GM23338 (cell line): ENCODE measurements around the gene WWP2. TPM values are rescaled to one million over a fixed set of nuclear protein-coding genes. Genes with fewer than 3 reads are reported as not detected.
A peak's percentile ranks its signal among the peaks of the same experiment; 100 is the strongest.

Experiments used
- ATAC-seq: fragments of 200-7000 bp; cut with Tn5 transposase; 3 replicates; pipeline ENCODE4 v1.9.1; 2020
- DNase-seq: peaks from one replicate; pipeline ENCODE4 v3.0.0-alpha.2; 2015; ENCODE audit warnings: low spot score
- H2AFZ ChIP-seq: fragments of 200-600 bp; sonication (generic); 2 replicates; pipeline ENCODE4 v1.8.0; 2016; ENCODE audit warnings: antibody characterized with exemption, mild to moderate bottlenecking, moderate library complexity
- H3F3A ChIP-seq: fragments of 200-600 bp; sonication (generic); replicated peaks from 2 replicates; pipeline ENCODE4 v1.8.0; 2017; ENCODE audit warnings: antibody characterized with exemption, mixed run types, low read depth
- H3K27ac ChIP-seq: fragments of 200-600 bp; sonication (generic); 2 replicates; pipeline ENCODE4 v1.6.1; 2016; ENCODE audit warnings: low read depth
- H3K27me3 ChIP-seq: fragments of 200-600 bp; sonication (generic); 2 replicates; pipeline ENCODE4 v1.8.0; 2016; ENCODE audit warnings: mild to moderate bottlenecking, mixed run types, moderate library complexity; ENCODE audit not compliant: insufficient read depth
- H3K36me3 ChIP-seq: fragments of 200-600 bp; sonication (generic); 2 replicates; pipeline ENCODE4 v1.8.0; 2016; ENCODE audit warnings: mild to moderate bottlenecking; ENCODE audit not compliant: insufficient read depth
- H3K4me1 ChIP-seq: fragments of 200-600 bp; sonication (generic); 2 replicates; pipeline ENCODE4 v1.8.0; 2016; ENCODE audit warnings: mild to moderate bottlenecking, moderate library complexity; ENCODE audit not compliant: insufficient read depth
- H3K4me2 ChIP-seq: fragments of 200-600 bp; sonication (generic); 2 replicates; pipeline ENCODE4 v1.7.1; 2017; ENCODE audit warnings: mixed run types
- H3K4me3 ChIP-seq: fragments of 200-600 bp; sonication (generic); 2 replicates; pipeline ENCODE4 v1.6.1; 2016; ENCODE audit warnings: mixed run types
- H3K79me2 ChIP-seq: fragments of 200-600 bp; sonication (generic); replicated peaks from 2 replicates; pipeline ENCODE4 v1.8.0; 2017; ENCODE audit warnings: mild to moderate bottlenecking; ENCODE audit not compliant: insufficient read depth
- H3K9me2 ChIP-seq: fragments of 200-600 bp; sonication (generic); 2 replicates; pipeline ENCODE4 v1.8.0; 2017; ENCODE audit not compliant: insufficient read depth
- H4K20me1 ChIP-seq: fragments of 200-600 bp; sonication (generic); replicated peaks from 2 replicates; pipeline ENCODE4 v1.8.0; 2017; ENCODE audit warnings: mild to moderate bottlenecking; ENCODE audit not compliant: insufficient read depth
- H3K27ac Mint-ChIP-seq: 2 replicates; pipeline ENCODE4 v1.8.0; 2020; ENCODE audit warnings: inconsistent platforms, mild to moderate bottlenecking, moderate library complexity, mixed read lengths
- H3K27me3 Mint-ChIP-seq: 3 replicates; pipeline ENCODE4 v1.8.0; 2022; ENCODE audit warnings: low read depth, mild to moderate bottlenecking, moderate library complexity, mixed read lengths, inconsistent platforms; ENCODE audit not compliant: insufficient read depth, poor library complexity
- H3K36me3 Mint-ChIP-seq: 3 replicates; pipeline ENCODE4 v1.8.0; 2021; ENCODE audit warnings: low read depth, mild to moderate bottlenecking, inconsistent platforms, moderate library complexity, mixed read lengths
- H3K4me1 Mint-ChIP-seq: 3 replicates; pipeline ENCODE4 v1.8.0; 2020; ENCODE audit warnings: mild to moderate bottlenecking, inconsistent platforms, mixed read lengths
- H3K4me3 Mint-ChIP-seq: 3 replicates; pipeline ENCODE4 v1.8.0; 2021; ENCODE audit warnings: moderate library complexity, mild to moderate bottlenecking, inconsistent platforms, mixed read lengths
- H3K9me3 Mint-ChIP-seq: 3 replicates; pipeline ENCODE4 v1.8.0; 2020; ENCODE audit warnings: moderate library complexity, mild to moderate bottlenecking, inconsistent platforms, mixed read lengths
- CREB1 ChIP-seq: fragments of 250-450 bp; sonication (Bioruptor Pico); IDR thresholded peaks from 2 replicates; pipeline ENCODE4 v1.5.0; 2020; ENCODE audit warnings: low read depth, mild to moderate bottlenecking, moderate library complexity
- CTCF ChIP-seq, 2 experiments: fragments of 200-600 bp in 1 of 2; sonication (generic) in 1 of 2; conservative IDR thresholded peaks; 2 replicates each; pipeline versions ENCODE4 v1.5.1 to v1.6.1; 2016 to 2017; ENCODE audit warnings: antibody characterized with exemption in 2 of 2, low read depth in 2 of 2, mild to moderate bottlenecking in 2 of 2, moderate library complexity in 1 of 2
- ETS1 ChIP-seq: IDR thresholded peaks from 2 replicates; pipeline ENCODE4 v1.6.1; 2016; ENCODE audit warnings: antibody characterized with exemption
- EZH2 ChIP-seq: fragments of 200-600 bp; sonication (generic); IDR thresholded peaks from one replicate; pipeline ENCODE4 v1.8.0; 2017; ENCODE audit warnings: antibody characterized with exemption, mild to moderate bottlenecking, low read depth; ENCODE audit not compliant: unreplicated experiment
- EZH2phosphoT487 ChIP-seq: fragments of 200-600 bp; sonication (generic); IDR thresholded peaks from one replicate; pipeline ENCODE4 v1.8.1; 2018; ENCODE audit warnings: antibody characterized with exemption; ENCODE audit not compliant: unreplicated experiment
- JUNB ChIP-seq: IDR thresholded peaks from one replicate; pipeline ENCODE4 v1.6.1; 2016; ENCODE audit warnings: antibody characterized with exemption; ENCODE audit not compliant: unreplicated experiment
- NANOG ChIP-seq: IDR thresholded peaks from 2 replicates; pipeline ENCODE4 v1.6.1; 2016; ENCODE audit warnings: antibody characterized with exemption, borderline replicate concordance
- POLR2AphosphoS5 ChIP-seq: IDR thresholded peaks from 2 replicates; pipeline ENCODE4 v1.6.1; 2016; ENCODE audit warnings: antibody characterized with exemption, low read depth
- REST ChIP-seq: IDR thresholded peaks from one replicate; pipeline ENCODE4 v1.6.1; 2018; ENCODE audit warnings: antibody characterized with exemption; ENCODE audit not compliant: unreplicated experiment
- STAT1 ChIP-seq: IDR thresholded peaks from one replicate; pipeline ENCODE4 v1.6.1; 2016; ENCODE audit warnings: antibody characterized with exemption; ENCODE audit not compliant: unreplicated experiment
- ZNF114 ChIP-seq: fragments of 250-450 bp; sonication (Bioruptor Pico); IDR thresholded peaks from 2 replicates; pipeline ENCODE4 v1.5.0; 2020; ENCODE audit warnings: mild to moderate bottlenecking, moderate library complexity
- ZNF331 ChIP-seq: fragments of 250-450 bp; sonication (Bioruptor Pico); IDR thresholded peaks from 2 replicates; pipeline ENCODE4 v1.5.0; 2020; ENCODE audit warnings: low read depth, mild to moderate bottlenecking, moderate library complexity
- ZNF462 ChIP-seq: fragments of 250-450 bp; sonication (Bioruptor Pico); IDR thresholded peaks from 2 replicates; pipeline ENCODE4 v1.5.0; 2020; ENCODE audit warnings: mild to moderate bottlenecking, moderate library complexity
- polyA plus RNA-seq: library from polyadenylated mRNA; unstranded; fragments of >200 nt; fragmentation: Nextera tagmentation; extraction: Ambion mirVana; gene quantifications from 2 replicates; pipeline ENCODE4 v1.2.1, GENCODE V29; 2016
- total RNA-seq: library from RNA; depleted of rRNA; stranded (reverse); fragments of >200 nt; shearing (Covaris generic); gene quantifications from 2 replicates; pipeline ENCODE4 v1.2.3, GENCODE V29; 2014

WWP2 gene
- total and polyA plus RNA-seq, 2 experiments from 2014 or later = 12.3 to 35.5 TPM

- peaks cover 6% of the 10 kb centered on the region for H3K27me3 Mint-ChIP-seq
- peak overlapping the region; percentile 95 for H3K4me3 Mint-ChIP-seq
- TF ChIP-seq STAT1 = no peak
- no peak for TF ChIP-seq CREB1
- no peak for TF ChIP-seq EZH2
- TF ChIP-seq REST = no peak
- TF ChIP-seq EZH2phosphoT487 = no peak
- TF ChIP-seq ZNF462 (CRISPR knock-in tag) = no peak
- TF ChIP-seq JUNB = no peak
- TF ChIP-seq CTCF (conservative IDR thresholded peaks at IDR 0.05; ENCODE audit: low read depth in 2 of 2) = no peak
- no peak for TF ChIP-seq NANOG
- TF ChIP-seq POLR2AphosphoS5 = no peak
- no peak for TF ChIP-seq ZNF114 (CRISPR knock-in tag)
- no peak for TF ChIP-seq ETS1
- TF ChIP-seq ZNF331 (CRISPR knock-in tag) = no peak
- peak overlapping the region; percentile 93; the same call in 1 of the 2 replicates for H3K4me2 ChIP-seq
- H3K27ac ChIP-seq = no peak overlapping the region
- peaks cover 8% of the 10 kb centered on the region; the same call in 2 of the 3 replicates for H3K9me3 Mint-ChIP-seq
- H3K9me2 ChIP-seq = no peaks in the 10 kb centered on the region
- H3K36me3 ChIP-seq = no peaks in the 10 kb centered on the region
- no peak overlapping the region for H2AFZ ChIP-seq
- H3F3A ChIP-seq = no peaks in the 10 kb centered on the region
- DNase-seq (no peak), ATAC-seq (no peak)
- H3K36me3 Mint-ChIP-seq = peaks cover 7% of the 10 kb centered on the region; the same call in 2 of the 3 replicates
- H3K4me3 ChIP-seq = peak overlapping the region; percentile 89
- H4K20me1 ChIP-seq = 0 out of 2 replicates have a peak, but pooled peaks cover 5% of the 10 kb centered on the region
- peaks cover 8% of the 10 kb centered on the region for H3K4me1 Mint-ChIP-seq
- H3K27ac Mint-ChIP-seq = no peak overlapping the region
- H3K79me2 ChIP-seq = peaks cover 54% of the 10 kb centered on the region
- peaks cover 7% of the 10 kb centered on the region for H3K4me1 ChIP-seq
- H3K27me3 ChIP-seq = no peaks in the 10 kb centered on the region
These were observed 1.4 kb downstream of the WWP2 start for GRCh38 chr16:69763599-69763942.
